Measurements from ENCODE around the gene TAS2R40.
"Not testable (repeated sequence)": the region's sequence is repeated elsewhere in the genome, so short reads cannot be mapped to it uniquely, and the experiment has no call there.

DNA sequence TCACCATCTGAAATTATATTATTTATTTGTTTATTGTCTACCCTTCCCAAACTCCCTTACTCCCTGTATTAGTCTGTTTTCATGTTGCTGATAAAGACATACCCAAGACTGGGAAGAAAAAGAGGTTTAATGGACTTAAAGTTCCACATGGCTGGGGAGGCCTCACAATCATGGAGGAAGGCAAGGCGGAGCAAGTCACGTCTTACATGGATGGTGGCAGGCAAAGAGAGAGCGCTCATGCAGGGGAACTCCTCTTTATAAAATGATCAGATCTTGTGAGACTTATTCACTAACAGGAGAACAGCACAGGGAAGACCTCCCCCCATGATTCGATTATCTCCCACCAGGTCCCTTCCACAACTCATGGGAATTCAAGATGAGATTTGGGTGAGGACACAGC, 8.4 kb upstream of the TAS2R40 start:
- TF ChIP-seq, protein P1, sequence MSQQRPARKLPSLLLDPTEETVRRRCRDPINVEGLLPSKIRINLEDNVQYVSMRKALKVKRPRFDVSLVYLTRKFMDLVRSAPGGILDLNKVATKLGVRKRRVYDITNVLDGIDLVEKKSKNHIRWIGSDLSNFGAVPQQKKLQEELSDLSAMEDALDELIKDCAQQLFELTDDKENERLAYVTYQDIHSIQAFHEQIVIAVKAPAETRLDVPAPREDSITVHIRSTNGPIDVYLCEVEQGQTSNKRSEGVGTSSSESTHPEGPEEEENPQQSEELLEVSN (IDR thresholded peaks at IDR 0.05; ENCODE audit: borderline replicate concordance, low read depth): not testable (repeated sequence)
- TF ChIP-seq, protein P2, sequence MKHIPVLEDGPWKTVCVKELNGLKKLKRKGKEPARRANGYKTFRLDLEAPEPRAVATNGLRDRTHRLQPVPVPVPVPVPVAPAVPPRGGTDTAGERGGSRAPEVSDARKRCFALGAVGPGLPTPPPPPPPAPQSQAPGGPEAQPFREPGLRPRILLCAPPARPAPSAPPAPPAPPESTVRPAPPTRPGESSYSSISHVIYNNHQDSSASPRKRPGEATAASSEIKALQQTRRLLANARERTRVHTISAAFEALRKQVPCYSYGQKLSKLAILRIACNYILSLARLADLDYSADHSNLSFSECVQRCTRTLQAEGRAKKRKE (CRISPR knock-in tag; IDR thresholded peaks at IDR 0.05; ENCODE audit: low read depth): not testable (repeated sequence)
- not testable (repeated sequence) for TF ChIP-seq CHD4 (IDR thresholded peaks at IDR 0.05; ENCODE audit: borderline replicate concordance); CEBPB (IDR thresholded peaks at IDR 0.05); MYC (IDR thresholded peaks at IDR 0.05; ENCODE audit: borderline replicate concordance, low read length); POLR2AphosphoS2 (conservative IDR thresholded peaks at IDR 0.05; ENCODE audit: low read length); POLR2A (IDR thresholded peaks at IDR 0.05; ENCODE audit: low read length); JUN (IDR thresholded peaks at IDR 0.05); EP300 (IDR thresholded peaks at IDR 0.05); MAFK (IDR thresholded peaks at IDR 0.05; ENCODE audit: partially characterized antibody); CHD2 (IDR thresholded peaks at IDR 0.05; ENCODE audit: low read length, partially characterized antibody)
- TF ChIP-seq, protein P3, sequence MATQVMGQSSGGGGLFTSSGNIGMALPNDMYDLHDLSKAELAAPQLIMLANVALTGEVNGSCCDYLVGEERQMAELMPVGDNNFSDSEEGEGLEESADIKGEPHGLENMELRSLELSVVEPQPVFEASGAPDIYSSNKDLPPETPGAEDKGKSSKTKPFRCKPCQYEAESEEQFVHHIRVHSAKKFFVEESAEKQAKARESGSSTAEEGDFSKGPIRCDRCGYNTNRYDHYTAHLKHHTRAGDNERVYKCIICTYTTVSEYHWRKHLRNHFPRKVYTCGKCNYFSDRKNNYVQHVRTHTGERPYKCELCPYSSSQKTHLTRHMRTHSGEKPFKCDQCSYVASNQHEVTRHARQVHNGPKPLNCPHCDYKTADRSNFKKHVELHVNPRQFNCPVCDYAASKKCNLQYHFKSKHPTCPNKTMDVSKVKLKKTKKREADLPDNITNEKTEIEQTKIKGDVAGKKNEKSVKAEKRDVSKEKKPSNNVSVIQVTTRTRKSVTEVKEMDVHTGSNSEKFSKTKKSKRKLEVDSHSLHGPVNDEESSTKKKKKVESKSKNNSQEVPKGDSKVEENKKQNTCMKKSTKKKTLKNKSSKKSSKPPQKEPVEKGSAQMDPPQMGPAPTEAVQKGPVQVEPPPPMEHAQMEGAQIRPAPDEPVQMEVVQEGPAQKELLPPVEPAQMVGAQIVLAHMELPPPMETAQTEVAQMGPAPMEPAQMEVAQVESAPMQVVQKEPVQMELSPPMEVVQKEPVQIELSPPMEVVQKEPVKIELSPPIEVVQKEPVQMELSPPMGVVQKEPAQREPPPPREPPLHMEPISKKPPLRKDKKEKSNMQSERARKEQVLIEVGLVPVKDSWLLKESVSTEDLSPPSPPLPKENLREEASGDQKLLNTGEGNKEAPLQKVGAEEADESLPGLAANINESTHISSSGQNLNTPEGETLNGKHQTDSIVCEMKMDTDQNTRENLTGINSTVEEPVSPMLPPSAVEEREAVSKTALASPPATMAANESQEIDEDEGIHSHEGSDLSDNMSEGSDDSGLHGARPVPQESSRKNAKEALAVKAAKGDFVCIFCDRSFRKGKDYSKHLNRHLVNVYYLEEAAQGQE (IDR thresholded peaks at IDR 0.05): not testable (repeated sequence)
- TF ChIP-seq, protein P4, sequence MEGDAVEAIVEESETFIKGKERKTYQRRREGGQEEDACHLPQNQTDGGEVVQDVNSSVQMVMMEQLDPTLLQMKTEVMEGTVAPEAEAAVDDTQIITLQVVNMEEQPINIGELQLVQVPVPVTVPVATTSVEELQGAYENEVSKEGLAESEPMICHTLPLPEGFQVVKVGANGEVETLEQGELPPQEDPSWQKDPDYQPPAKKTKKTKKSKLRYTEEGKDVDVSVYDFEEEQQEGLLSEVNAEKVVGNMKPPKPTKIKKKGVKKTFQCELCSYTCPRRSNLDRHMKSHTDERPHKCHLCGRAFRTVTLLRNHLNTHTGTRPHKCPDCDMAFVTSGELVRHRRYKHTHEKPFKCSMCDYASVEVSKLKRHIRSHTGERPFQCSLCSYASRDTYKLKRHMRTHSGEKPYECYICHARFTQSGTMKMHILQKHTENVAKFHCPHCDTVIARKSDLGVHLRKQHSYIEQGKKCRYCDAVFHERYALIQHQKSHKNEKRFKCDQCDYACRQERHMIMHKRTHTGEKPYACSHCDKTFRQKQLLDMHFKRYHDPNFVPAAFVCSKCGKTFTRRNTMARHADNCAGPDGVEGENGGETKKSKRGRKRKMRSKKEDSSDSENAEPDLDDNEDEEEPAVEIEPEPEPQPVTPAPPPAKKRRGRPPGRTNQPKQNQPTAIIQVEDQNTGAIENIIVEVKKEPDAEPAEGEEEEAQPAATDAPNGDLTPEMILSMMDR (IDR thresholded peaks at IDR 0.05): not testable (repeated sequence)

Measured in A549 (cell line).